Mucosa of descending colon (tissue), 3 donors: ENCODE data around the gene MYBL2. TPM values are rescaled to one million over a fixed set of nuclear protein-coding genes. Genes with fewer than 3 reads are reported as not detected.
A peak's percentile ranks its signal among the peaks of the same experiment; 100 is the strongest.

Source experiments
- ATAC-seq: fragments of 200-7000 bp; cut with Tn5 transposase; one replicate; pipeline ENCODE4 v1.9.1; 2020; ENCODE audit warnings: mild to moderate bottlenecking, moderate library complexity
- DNase-seq, 3 donors: peaks; one replicate each; pipeline ENCODE4 v3.0.0-alpha.2; 2020
- H3K36me3 ChIP-seq: fragments of 200-600 bp; one replicate; pipeline ENCODE4 v1.8.0; 2021; ENCODE audit warnings: low read depth, mild to moderate bottlenecking
- H3K4me1 ChIP-seq: fragments of 200-600 bp; one replicate; pipeline ENCODE4 v1.8.0; 2021; ENCODE audit warnings: low read depth, mild to moderate bottlenecking
- H3K4me3 ChIP-seq: fragments of 200-600 bp; one replicate; pipeline ENCODE4 v1.8.0; 2021; ENCODE audit warnings: mild to moderate bottlenecking
- H3K9me3 ChIP-seq: fragments of 200-600 bp; one replicate; pipeline ENCODE4 v1.8.0; 2021; ENCODE audit warnings: mild to moderate bottlenecking
- intact Hi-C, 2 donors: fragments of 100-400 bp; cut with DNase I in 1 of 2; cut with micrococcal nuclease in 1 of 2; formaldehyde crosslinking; loops; one replicate each; pipeline versions ENCODE4 v1.11.0 to v1.11.1; 2022; cut with DNase I, micrococcal nuclease
- total RNA-seq, 3 donors: library from RNA; stranded (reverse); fragmentation: NEBNext Ultra II Directional in 2 of 3; extraction: Animal tissue kit (Norgen Biotek cat#: 25700) in 2 of 3; gene quantifications; one replicate each; pipeline versions ENCODE4 v1.2.1 to v1.2.4, GENCODE V29; 2021 to 2023
- TF ChIP-seq, protein P1 (sequence below): fragments of 200-600 bp; IDR thresholded peaks from one replicate; pipeline ENCODE4 v1.8.0; 2022; ENCODE audit warnings: antibody characterized with exemption, mild to moderate bottlenecking
- donor health status: DM: no; HTN: no; CAD: no; lungs with moderate emphysema.
- donor health status: DM: no; HTN: no; CAD: no.
- donor health status: DM: no; HTN: yes; CAD: no.

The MYBL2 gene
- total RNA-seq, 3 donors from 2014 or later, result 1.9 to 19.5 (median 5.1) TPM

DNA sequence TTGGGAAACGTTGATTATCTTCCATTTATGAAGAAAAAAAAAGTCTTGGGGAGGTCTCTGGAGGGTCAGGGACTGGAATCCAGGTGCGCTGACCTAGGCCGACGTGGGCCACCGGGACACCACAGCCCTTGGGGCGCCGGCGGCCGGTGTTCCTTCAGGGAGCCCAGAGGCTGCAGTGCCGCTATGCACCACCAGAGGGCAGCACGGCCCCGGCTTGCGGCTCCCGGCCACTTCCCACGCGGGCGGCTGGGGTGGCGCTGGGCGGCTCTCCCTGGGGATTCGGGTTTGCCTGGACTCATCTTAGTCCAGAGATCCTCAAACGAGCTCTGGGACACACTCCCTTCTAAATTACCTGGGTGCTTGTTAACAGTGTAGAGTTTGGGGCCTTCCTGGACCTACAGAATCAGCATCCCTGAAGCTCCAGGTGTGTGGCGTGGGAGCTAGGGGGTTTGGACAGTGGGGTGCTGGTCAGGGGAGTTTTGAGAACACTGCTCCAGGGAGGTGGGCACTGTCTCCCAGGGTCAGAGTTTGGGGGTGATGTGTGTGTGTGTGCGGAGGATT lies 82.9 kb downstream of the MYBL2 start:
- intact Hi-C loops, result loop anchor here (2.0 to 5.0 kb wide), 2 partner anchors 331 to 332 kb away; no protein-coding TSS in a partner anchor
- peak; percentile 92 for ATAC-seq
- Histone ChIP-seq H3K4me1 (no peaks in the 10 kb centered on the region), H3K9me3 (no peaks in the 10 kb centered on the region), H3K4me3 (no peak overlapping the region), H3K36me3 (no peaks in the 10 kb centered on the region)
- TF ChIP-seq, protein P1, sequence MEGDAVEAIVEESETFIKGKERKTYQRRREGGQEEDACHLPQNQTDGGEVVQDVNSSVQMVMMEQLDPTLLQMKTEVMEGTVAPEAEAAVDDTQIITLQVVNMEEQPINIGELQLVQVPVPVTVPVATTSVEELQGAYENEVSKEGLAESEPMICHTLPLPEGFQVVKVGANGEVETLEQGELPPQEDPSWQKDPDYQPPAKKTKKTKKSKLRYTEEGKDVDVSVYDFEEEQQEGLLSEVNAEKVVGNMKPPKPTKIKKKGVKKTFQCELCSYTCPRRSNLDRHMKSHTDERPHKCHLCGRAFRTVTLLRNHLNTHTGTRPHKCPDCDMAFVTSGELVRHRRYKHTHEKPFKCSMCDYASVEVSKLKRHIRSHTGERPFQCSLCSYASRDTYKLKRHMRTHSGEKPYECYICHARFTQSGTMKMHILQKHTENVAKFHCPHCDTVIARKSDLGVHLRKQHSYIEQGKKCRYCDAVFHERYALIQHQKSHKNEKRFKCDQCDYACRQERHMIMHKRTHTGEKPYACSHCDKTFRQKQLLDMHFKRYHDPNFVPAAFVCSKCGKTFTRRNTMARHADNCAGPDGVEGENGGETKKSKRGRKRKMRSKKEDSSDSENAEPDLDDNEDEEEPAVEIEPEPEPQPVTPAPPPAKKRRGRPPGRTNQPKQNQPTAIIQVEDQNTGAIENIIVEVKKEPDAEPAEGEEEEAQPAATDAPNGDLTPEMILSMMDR, result peak; percentile 100
- peak; percentile 82 to 90 (median 87) for DNase-seq

DNA sequence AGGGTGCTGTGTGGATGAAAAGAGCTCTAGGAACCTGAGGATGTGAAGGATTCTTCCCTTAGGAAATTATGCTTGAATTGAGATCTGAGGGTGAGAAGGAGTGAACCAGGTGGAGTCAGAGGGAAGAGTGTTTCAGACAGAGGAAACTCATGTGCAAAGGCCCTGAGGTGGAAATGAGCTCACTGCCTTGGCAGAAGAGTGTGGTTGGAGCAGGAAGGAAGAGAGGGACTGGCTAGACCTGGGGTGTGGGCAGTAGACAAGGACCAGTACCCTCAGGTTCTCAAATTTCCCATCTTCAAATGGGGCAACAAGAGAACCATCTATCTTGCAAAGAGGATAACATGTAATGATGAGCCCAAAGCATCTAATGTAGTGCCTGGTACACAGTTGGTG lies 83.9 kb downstream of the MYBL2 start:
- ATAC-seq, result no peak
- no peaks in the 10 kb centered on the region for H3K4me1 ChIP-seq
- TF ChIP-seq, protein P1, result no peak

DNA sequence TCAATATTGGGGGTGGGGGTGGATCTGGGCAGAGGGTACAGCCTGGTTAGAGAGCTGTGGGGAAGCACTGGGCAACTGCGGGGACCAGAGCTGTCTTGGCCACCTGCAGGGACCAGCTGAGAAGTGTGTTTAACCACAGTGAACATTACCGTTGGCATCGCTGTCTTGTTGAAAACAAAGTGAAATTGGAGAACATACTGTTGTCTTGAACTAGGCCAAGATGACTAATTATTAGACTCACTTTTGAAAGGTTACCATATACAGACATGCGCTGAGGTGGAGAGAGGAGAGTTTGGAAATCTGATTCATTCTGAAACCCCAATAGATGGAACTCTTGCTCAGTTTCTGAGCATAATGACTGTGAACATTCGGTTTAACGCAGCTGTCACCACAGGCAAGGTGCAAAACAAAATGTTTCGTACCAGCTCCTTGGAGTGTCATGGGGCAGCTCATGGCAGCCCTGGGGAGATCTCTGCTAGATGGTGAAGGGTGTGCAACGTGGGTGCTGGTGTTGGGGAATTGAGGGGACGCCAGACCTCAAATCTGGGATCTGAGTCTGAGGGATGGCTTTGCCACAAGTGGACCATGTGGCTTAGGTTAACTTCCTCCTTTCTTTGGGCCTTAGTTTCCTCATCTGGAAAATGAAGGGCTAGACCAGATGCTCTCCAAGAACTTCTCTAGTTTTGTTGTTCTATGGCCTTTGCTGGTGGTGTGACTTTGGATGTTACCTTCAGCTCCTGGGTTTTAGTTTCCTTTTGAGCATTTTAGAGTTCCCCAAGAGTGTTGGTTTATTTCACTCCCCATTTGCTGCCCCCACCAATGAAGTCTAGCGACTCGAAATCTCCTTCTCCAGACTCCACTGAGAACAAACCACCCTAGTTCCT lies 84.5 kb downstream of the MYBL2 start:
- no peak overlapping the region for H3K4me3 ChIP-seq
- ATAC-seq (peak; percentile 41), DNase-seq (no peak)
- no peaks in the 10 kb centered on the region for H3K36me3 ChIP-seq
- no peaks in the 10 kb centered on the region for H3K4me1 ChIP-seq
- intact Hi-C loops, result no loop called here
- TF ChIP-seq, protein P1, result no peak
- H3K9me3 ChIP-seq, result no peaks in the 10 kb centered on the region

More for the DNA sequence above, 83.9 kb downstream of the MYBL2 start:
- Histone ChIP-seq H3K4me3 (no peak overlapping the region), H3K36me3 (no peaks in the 10 kb centered on the region), H3K9me3 (no peaks in the 10 kb centered on the region)
- intact Hi-C loops, result no loop called here
- no peak for DNase-seq

DNA sequence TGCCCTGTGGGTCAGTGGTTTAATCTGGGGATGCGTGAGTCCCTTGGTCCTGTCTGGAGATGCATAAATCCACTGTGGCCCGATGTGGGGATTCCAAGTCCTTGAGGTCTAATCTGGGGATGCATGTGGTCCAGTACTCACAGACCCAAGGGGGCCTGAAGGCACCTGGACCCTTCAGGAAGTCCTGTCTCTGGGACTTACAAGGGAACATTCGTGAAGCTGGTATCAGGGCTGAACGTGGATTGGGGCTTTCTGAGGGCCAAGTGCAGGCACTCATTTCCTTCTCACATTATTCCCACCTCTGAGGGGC lies 85.1 kb downstream of the MYBL2 start:
- H3K4me1 ChIP-seq, result no peaks in the 10 kb centered on the region
- TF ChIP-seq, protein P1, result no peak
- DNase-seq (no peak), ATAC-seq (no peak)
- no peaks in the 10 kb centered on the region for H3K9me3 ChIP-seq
- H3K4me3 ChIP-seq, result no peak overlapping the region
- no peaks in the 10 kb centered on the region for H3K36me3 ChIP-seq
- intact Hi-C loops, result no loop called here

DNA sequence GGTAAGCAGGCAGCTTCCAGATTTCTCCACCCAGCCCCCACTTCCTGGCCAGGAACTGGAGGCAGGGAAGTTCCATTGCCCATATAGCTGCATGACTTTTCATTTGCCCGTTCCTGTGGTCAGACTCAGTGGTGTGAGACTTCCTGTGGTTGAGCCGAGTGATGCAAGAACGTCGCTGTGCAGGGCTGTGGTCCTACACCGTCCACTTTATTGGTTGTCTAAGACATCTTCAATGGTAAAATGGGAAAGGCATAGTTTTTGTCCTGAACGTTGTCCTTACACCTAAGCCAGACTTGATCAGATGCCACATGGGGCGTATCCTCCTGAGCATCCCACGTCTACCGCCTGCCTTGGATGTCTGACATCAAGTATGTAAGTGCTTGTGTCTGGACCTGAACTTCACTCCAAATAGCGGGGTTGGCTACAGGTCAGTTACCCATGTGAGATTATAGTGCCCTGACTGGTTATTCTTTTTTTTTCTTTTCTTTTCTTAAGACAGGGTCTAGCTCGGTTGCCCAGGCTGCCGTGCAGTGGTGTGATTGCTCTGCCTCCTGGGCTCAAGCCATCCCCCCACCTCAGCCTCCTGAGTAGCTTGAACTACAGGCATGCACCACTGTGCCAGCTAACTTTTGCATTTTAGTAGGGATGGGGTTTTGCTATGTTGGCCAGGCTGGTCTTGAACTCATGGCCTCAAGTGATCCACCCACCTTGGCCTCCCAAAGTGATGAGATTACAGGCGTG lies 85.8 kb downstream of the MYBL2 start:
- peak; percentile 55 for ATAC-seq
- H3K36me3 ChIP-seq, result no peaks in the 10 kb centered on the region
- H3K4me3 ChIP-seq, result no peak overlapping the region
- TF ChIP-seq, protein P1, result no peak
- intact Hi-C loops, result no loop called here
- H3K4me1 ChIP-seq, result no peaks in the 10 kb centered on the region
- peak; percentile 38 to 57 (median 45) for DNase-seq
- no peaks in the 10 kb centered on the region for H3K9me3 ChIP-seq
